K562 (cell line): Measurements from ENCODE around the gene TPD52L1. TPM values are rescaled to one million over a fixed set of nuclear protein-coding genes. Genes with fewer than 3 reads are reported as not detected.

Experiments
- ARHGAP35 ChIP-seq: fragments of 450-650 bp; IDR thresholded peaks from 2 replicates; pipeline ENCODE4 v1.6.1; 2018; ENCODE audit not compliant: partially characterized antibody
- DDX20 ChIP-seq: fragments of 450-650 bp; IDR thresholded peaks from 2 replicates; pipeline ENCODE4 v1.6.1; 2016; ENCODE audit warnings: missing genetic modification characterization, low read depth, mild to moderate bottlenecking, missing compliant biosample characterization, moderate library complexity
- ESRRB ChIP-seq: fragments of 250-450 bp; sonication (Bioruptor Pico); IDR thresholded peaks from 2 replicates; pipeline ENCODE4 v1.5.0; 2020; ENCODE audit warnings: mild to moderate bottlenecking, moderate library complexity, borderline replicate concordance
- NR2C1 ChIP-seq, 2 experiments: fragments of 450-650 bp; IDR thresholded peaks; 2 replicates each; pipeline ENCODE4 v1.6.1; 2017; ENCODE audit warnings: mild to moderate bottlenecking in 2 of 2, antibody characterized with exemption in 1 of 2, inconsistent platforms in 1 of 2, missing compliant biosample characterization in 1 of 2, missing genetic modification characterization in 1 of 2
- POLR3A ChIP-seq: IDR thresholded peaks from 2 replicates; pipeline ENCODE4 v1.6.1; 2011; ENCODE audit warnings: borderline replicate concordance, mild to moderate bottlenecking, moderate library complexity; ENCODE audit not compliant: insufficient read length, insufficient read depth; ENCODE audit errors: extremely low read depth
- SMAD4 ChIP-seq: fragments of 250-450 bp; sonication (Bioruptor Pico); conservative IDR thresholded peaks from 2 replicates; pipeline ENCODE4 v1.8.0; 2021; ENCODE audit warnings: inconsistent platforms, mild to moderate bottlenecking, moderate library complexity
- ZNF184 ChIP-seq: sonication (generic); formaldehyde crosslinking; IDR thresholded peaks from 2 replicates; pipeline ENCODE4 v1.5.0; 2020; ENCODE audit warnings: missing genetic modification reagents
- ZNF699 ChIP-seq: fragments of 250-450 bp; sonication (Bioruptor Pico); IDR thresholded peaks from 2 replicates; pipeline ENCODE4 v1.8.0; 2021; ENCODE audit warnings: mild to moderate bottlenecking, moderate library complexity; ENCODE audit not compliant: insufficient replicate concordance
- ZZZ3 ChIP-seq: fragments of 450-650 bp; IDR thresholded peaks from 2 replicates; pipeline ENCODE4 v1.6.1; 2016; ENCODE audit warnings: antibody characterized with exemption, mild to moderate bottlenecking, moderate library complexity
- polyA plus RNA-seq, 8 experiments: library from polyadenylated mRNA; depleted of rRNA in 4 of 8; stranded (reverse) in 5 of 8; unstranded in 3 of 8; fragments of >200 nt; fragmentation: Nextera tagmentation in 2 of 8; fragmentation: Illumina TruSeq in 1 of 8; extraction: Ambion mirVana in 2 of 8; extraction: Trizol in 1 of 8; gene quantifications; 2 replicates each; pipeline versions ENCODE4 v1.2.1 to v1.2.3, GENCODE V29; 2011 to 2014; ENCODE audit warnings: inconsistent platforms in 1 of 8, missing spikeins in 1 of 8
- total RNA-seq, 7 experiments: library from RNA; depleted of rRNA in 6 of 7; stranded (reverse); fragments of >200 nt in 6 of 7; fragmentation: Illumina TruSeq in 2 of 7; extraction: Trizol in 2 of 7; gene quantifications; 2 replicates each; pipeline versions ENCODE4 v1.2.1 to v1.2.3, GENCODE V29; 2011 to 2021; ENCODE audit warnings: low replicate concordance in 1 of 7
- TF ChIP-seq, protein P1 (sequence below): fragments of 450-650 bp; IDR thresholded peaks from 2 replicates; pipeline ENCODE4 v1.6.1; 2016; ENCODE audit warnings: low read depth
- TF ChIP-seq, protein P2 (sequence below): fragments of 450-650 bp; formaldehyde crosslinking; IDR thresholded peaks from 2 replicates; pipeline ENCODE4 v1.4.0; 2022; ENCODE audit warnings: mild to moderate bottlenecking, moderate library complexity
- TF ChIP-seq, protein P3 (sequence below): fragments of 200-800 bp; sonication (Bioruptor generic); IDR thresholded peaks from 2 replicates; pipeline ENCODE4 v1.6.1; 2017; ENCODE audit warnings: missing genetic modification characterization, missing compliant biosample characterization
- TF ChIP-seq, protein P4 (sequence below): sonication (generic); formaldehyde crosslinking; IDR thresholded peaks from 2 replicates; pipeline ENCODE4 v1.8.1; 2023; ENCODE audit warnings: mild to moderate bottlenecking, missing genetic modification reagents
- TF ChIP-seq, protein P5 (sequence below): fragments of 250-450 bp; sonication (Bioruptor Pico); IDR thresholded peaks from 2 replicates; pipeline ENCODE4 v1.5.0; 2020; ENCODE audit warnings: mild to moderate bottlenecking

Gene TPD52L1
- total and polyA plus RNA-seq, 9 of the 15 experiments (the other 6 are each of a cell fraction or from before 2014, with no cell fraction given): 12.9 to 149 (median 75.7) TPM

DNA sequence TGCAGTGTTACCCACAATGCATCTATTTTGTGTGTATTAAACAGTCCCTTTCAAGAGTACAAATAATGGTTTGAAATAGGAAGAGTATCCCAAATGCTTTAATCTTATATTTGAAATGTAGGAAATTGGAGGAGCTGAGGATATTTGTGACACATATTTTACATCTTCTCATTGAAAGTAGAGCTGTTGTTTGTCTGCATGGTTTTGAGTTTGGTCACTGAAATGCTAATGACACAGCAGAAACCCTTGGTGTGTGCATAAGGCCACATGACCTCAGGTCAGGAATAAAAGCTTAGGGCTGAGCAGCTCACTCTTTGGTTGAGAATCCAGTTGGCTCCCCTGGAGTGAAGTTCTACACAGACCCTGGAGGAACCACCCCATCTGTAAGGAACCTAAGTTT lies 49.8 kb downstream of the TPD52L1 start (continued):
- TF ChIP-seq, protein P1, sequence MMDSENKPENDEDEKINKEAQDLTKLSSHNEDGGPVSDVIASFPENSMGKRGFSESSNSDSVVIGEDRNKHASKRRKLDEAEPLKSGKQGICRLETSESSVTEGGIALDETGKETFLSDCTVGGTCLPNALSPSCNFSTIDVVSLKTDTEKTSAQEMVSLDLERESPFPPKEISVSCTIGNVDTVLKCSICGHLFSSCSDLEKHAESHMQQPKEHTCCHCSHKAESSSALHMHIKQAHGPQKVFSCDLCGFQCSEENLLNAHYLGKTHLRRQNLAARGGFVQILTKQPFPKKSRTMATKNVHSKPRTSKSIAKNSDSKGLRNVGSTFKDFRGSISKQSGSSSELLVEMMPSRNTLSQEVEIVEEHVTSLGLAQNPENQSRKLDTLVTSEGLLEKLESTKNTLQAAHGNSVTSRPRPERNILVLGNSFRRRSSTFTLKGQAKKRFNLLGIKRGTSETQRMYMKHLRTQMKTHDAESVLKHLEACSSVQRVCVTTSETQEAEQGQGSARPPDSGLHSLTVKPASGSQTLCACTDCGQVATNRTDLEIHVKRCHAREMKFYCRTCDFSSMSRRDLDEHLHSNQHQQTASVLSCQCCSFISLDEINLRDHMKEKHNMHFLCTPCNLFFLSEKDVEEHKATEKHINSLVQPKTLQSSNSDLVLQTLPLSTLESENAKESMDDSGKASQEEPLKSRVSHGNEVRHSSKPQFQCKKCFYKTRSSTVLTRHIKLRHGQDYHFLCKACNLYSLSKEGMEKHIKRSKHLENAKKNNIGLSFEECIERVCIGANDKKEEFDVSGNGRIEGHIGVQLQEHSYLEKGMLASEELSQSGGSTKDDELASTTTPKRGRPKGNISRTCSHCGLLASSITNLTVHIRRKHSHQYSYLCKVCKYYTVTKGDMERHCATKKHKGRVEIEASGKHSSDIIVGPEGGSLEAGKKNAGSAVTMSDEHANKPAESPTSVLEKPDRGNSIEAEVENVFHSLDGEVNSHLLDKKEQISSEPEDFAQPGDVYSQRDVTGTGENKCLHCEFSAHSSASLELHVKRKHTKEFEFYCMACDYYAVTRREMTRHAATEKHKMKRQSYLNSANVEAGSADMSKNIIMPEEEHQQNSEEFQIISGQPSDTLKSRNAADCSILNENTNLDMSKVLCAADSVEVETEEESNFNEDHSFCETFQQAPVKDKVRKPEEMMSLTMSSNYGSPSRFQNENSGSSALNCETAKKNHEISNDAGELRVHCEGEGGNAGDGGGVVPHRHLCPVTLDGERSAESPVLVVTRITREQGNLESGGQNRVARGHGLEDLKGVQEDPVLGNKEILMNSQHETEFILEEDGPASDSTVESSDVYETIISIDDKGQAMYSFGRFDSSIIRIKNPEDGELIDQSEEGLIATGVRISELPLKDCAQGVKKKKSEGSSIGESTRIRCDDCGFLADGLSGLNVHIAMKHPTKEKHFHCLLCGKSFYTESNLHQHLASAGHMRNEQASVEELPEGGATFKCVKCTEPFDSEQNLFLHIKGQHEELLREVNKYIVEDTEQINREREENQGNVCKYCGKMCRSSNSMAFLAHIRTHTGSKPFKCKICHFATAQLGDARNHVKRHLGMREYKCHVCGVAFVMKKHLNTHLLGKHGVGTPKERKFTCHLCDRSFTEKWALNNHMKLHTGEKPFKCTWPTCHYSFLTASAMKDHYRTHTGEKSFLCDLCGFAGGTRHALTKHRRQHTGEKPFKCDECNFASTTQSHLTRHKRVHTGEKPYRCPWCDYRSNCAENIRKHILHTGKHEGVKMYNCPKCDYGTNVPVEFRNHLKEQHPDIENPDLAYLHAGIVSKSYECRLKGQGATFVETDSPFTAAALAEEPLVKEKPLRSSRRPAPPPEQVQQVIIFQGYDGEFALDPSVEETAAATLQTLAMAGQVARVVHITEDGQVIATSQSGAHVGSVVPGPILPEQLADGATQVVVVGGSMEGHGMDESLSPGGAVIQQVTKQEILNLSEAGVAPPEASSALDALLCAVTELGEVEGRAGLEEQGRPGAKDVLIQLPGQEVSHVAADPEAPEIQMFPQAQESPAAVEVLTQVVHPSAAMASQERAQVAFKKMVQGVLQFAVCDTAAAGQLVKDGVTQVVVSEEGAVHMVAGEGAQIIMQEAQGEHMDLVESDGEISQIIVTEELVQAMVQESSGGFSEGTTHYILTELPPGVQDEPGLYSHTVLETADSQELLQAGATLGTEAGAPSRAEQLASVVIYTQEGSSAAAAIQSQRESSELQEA: no peak
- TF ChIP-seq, protein P2, sequence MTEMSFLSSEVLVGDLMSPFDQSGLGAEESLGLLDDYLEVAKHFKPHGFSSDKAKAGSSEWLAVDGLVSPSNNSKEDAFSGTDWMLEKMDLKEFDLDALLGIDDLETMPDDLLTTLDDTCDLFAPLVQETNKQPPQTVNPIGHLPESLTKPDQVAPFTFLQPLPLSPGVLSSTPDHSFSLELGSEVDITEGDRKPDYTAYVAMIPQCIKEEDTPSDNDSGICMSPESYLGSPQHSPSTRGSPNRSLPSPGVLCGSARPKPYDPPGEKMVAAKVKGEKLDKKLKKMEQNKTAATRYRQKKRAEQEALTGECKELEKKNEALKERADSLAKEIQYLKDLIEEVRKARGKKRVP (CRISPR knock-in tag): no peak
- TF ChIP-seq ESRRB (CRISPR knock-in tag): no peak
- no peak for TF ChIP-seq ZNF184 (CRISPR knock-in tag)
- TF ChIP-seq, protein P3, sequence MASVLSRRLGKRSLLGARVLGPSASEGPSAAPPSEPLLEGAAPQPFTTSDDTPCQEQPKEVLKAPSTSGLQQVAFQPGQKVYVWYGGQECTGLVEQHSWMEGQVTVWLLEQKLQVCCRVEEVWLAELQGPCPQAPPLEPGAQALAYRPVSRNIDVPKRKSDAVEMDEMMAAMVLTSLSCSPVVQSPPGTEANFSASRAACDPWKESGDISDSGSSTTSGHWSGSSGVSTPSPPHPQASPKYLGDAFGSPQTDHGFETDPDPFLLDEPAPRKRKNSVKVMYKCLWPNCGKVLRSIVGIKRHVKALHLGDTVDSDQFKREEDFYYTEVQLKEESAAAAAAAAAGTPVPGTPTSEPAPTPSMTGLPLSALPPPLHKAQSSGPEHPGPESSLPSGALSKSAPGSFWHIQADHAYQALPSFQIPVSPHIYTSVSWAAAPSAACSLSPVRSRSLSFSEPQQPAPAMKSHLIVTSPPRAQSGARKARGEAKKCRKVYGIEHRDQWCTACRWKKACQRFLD: no peak
- TF ChIP-seq SMAD4 (CRISPR knock-in tag): 0 out of 2 replicates have a peak, but pooled peaks have one; percentile 30
- no peak for TF ChIP-seq DDX20
- no peak for TF ChIP-seq ZNF699
- TF ChIP-seq, protein P4, sequence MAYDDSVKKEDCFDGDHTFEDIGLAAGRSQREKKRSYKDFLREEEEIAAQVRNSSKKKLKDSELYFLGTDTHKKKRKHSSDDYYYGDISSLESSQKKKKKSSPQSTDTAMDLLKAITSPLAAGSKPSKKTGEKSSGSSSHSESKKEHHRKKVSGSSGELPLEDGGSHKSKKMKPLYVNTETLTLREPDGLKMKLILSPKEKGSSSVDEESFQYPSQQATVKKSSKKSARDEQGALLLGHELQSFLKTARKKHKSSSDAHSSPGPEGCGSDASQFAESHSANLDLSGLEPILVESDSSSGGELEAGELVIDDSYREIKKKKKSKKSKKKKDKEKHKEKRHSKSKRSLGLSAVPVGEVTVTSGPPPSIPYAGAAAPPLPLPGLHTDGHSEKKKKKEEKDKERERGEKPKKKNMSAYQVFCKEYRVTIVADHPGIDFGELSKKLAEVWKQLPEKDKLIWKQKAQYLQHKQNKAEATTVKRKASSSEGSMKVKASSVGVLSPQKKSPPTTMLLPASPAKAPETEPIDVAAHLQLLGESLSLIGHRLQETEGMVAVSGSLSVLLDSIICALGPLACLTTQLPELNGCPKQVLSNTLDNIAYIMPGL: no peak
- no peak for TF ChIP-seq ZZZ3
- TF ChIP-seq NR2C1 (IDR thresholded peaks at IDR 0.05): no peak
- TF ChIP-seq NR2C1 (tag; IDR thresholded peaks at IDR 0.05): peak; percentile 36; the same call in 1 of the 2 replicates
- TF ChIP-seq ARHGAP35: no peak
- TF ChIP-seq, protein P5, sequence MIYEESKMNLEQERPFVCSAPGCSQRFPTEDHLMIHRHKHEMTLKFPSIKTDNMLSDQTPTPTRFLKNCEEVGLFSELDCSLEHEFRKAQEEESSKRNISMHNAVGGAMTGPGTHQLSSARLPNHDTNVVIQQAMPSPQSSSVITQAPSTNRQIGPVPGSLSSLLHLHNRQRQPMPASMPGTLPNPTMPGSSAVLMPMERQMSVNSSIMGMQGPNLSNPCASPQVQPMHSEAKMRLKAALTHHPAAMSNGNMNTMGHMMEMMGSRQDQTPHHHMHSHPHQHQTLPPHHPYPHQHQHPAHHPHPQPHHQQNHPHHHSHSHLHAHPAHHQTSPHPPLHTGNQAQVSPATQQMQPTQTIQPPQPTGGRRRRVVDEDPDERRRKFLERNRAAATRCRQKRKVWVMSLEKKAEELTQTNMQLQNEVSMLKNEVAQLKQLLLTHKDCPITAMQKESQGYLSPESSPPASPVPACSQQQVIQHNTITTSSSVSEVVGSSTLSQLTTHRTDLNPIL: no peak
- TF ChIP-seq POLR3A: no peak
